Stimulated activated CD4-positive, alpha-beta T cell treated with anti-CD3 and anti-CD28 coated beads, TNF-alpha, amount 100 ng/mL, for 48 hours (primary cell): Measurements from ENCODE around the gene CADM2.
"Not testable (repeated sequence)": the region's sequence is repeated elsewhere in the genome, so short reads cannot be mapped to it uniquely, and the experiment has no call there.

Source experiments
- DNase-seq, 3 donors: peaks; one replicate each; pipeline ENCODE4 v3.0.0-alpha.2; 2020; ENCODE audit warnings: low read depth in 3 of 3

CADM2 gene

GRCh38 chr3:85935171-85935570, 976.4 kb downstream of the CADM2 start:
- DNase-seq: no peak

DNA sequence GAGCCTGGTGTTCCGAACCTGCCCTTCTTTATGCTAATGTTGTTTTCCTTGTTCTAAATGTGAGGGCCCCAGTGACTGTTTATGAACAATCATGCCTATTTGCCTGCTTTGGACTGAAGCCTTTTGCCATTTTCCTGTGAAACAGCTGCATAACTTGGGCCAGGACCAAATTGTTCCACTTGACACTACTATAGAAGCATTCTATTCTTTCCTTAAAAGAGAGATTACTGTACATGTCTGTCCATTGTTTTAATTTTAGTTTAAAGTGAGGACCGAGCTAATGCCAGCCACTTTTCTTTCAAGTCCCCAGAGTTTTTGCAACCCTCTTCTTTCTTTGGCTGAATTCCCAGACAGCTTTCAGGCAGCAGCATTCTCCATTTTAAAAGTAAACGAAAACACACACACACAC, 980.3 kb downstream of the CADM2 start:
- no peak for DNase-seq

DNA sequence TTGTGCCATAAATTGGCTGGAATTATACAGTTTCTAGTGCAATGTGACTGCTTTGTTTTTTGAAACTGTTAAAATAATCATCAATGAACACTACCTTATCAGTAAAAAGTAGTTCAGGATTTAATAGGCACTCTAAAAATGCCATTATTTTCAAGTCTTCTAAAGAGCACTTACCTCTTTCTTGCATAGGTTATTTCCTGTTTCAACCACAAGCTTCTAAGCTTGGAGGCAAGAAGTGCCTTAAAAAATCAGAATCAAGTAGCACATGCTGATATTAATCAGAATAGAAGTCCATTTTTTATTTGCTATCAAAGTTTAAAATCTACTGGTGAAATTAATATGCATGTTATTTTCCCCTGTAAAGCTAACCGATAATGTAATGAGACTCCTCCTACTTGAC, 991.6 kb downstream of the CADM2 start:
- DNase-seq: no peak

- no peak for DNase-seq
Observed at GRCh38 chr3:85960793-85961192, 1002.0 kb downstream of the CADM2 start.

- no peak for DNase-seq
Observed at GRCh38 chr3:85977615-85978338, 1019.0 kb downstream of the CADM2 start.

DNA sequence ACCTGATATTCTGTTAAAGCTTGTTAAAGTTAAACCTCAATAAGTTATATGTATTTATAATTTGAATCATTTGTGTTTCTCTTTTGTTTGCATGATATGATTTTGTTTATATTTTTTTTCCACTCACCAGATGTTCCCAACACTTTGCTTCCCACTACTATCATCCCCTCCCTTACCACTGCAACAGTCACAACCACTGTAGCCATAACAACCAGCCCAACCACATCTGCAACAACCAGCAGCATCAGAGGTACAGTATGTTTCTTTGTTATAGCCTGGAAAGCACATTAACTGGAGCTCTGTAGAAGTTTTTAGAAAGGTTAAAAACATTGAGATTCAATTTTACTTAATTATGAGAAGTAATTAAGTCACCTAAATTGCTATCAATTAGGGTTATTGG, 1020.2 kb downstream of the CADM2 start:
- DNase-seq: no peak

DNA sequence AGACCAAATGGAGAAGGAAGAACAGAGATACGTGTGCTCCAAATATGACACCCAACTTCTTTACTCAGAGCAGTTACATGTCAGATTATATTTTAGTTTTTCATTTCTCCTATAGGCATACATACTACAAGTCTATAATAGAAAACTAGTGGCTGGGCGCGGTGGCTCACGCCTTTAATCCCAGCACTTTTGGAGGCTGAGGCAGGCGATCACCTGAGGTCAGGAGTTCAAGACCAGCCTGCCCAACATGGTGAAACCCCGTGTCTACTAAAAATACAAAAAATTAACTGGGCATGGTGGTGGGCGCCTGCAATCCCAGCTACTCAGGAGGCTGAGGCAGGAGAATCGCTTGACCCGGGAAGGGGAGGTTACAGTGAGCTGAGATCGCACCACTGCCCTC, 1030.8 kb downstream of the CADM2 start:
- DNase-seq: not testable (repeated sequence)

GRCh38 chr3:86029590-86029989, 1070.8 kb downstream of the CADM2 start:
- DNase-seq: no peak

DNA sequence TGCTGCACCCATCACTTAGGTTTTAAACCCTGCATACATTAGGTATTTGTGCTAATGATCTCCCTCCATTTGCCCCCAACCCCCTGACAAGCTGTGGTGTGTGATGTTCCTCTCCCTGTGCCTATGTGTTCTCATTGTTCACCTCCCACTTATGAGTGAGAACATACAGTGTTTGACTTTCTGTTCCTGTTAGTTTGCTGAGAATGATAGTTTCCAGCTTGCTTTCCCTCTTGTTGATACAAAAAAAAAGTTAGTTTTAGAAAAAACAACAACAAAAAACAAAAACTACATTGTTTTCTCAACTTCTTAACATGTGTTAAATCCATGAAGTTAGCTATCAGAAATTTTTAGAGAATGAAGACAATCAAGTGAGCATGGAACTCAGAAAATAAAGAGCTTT, 1079.1 kb downstream of the CADM2 start:
- no peak for DNase-seq

DNA sequence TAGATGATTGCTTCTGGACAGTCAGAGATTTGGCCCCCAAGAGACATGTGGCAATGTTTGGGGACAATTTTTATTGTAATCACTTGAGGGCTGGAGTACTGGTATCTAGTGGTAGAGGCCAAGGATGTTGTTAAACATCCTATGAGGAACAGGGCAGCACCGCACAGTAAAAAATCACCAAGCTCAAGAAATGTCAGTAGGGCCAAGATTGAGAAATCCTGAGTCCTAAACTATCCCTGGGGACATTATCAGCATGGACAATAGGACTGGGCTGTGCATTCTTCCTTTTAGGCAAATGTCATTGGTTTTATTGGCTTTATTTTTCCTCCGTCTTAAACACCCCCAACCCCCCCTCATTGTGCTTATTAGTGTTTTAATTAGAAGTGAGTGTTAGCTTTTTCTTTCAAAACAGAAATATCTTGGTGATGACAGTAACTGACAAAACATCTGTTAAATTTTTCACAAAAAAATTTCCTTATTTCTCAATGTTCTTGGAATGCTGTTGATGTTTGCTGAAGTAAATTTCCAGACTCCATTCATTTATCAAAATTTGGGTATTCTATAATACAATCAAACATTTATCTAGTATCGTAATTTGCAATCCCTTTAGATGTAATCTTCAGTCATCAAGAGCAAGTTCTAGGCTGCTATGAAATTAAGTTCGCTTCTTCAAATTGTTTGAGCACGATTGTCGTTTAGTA, 1087.8 kb downstream of the CADM2 start:
- DNase-seq: no peak

DNA sequence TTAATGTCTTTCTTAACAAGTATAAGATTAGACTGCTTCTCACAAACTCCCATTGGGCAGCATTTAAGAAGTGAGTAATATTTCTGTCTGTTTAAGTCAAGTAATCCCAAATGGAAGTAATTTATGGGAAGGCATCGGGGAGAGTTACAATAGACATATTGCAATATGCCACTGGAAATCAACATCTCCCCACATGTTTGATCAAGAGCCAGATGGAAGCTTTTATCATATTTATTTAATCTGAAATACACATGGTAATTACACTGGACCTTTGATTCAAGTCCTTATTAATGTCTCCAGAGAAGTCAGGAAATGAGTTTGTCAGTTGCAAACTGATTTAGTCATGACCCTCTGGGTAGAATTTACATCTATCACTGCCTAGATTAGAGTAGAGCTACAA, 1088.4 kb downstream of the CADM2 start:
- no peak for DNase-seq

GRCh38 chr3:86051058-86051457, 1092.3 kb downstream of the CADM2 start:
- no peak for DNase-seq

DNA sequence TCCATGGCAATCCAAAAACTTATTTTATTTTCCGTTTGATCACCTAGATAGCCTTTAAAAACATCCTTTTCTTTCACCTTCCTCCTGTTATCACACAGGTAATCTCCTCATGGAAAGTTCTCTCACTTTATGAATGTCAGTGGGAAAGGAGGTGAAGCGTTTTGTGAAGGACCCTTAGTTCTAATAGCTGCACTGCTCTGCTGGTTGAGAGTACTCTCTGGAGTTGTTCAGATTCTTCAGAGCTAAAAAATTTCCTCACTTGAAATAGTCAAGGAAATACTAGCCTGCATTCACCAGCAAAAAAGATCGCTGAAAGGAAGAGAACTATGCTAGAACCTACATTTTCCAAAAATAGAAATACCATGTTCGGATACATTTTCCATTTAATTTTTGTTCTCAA, 1097.2 kb downstream of the CADM2 start:
- no peak for DNase-seq

DNA sequence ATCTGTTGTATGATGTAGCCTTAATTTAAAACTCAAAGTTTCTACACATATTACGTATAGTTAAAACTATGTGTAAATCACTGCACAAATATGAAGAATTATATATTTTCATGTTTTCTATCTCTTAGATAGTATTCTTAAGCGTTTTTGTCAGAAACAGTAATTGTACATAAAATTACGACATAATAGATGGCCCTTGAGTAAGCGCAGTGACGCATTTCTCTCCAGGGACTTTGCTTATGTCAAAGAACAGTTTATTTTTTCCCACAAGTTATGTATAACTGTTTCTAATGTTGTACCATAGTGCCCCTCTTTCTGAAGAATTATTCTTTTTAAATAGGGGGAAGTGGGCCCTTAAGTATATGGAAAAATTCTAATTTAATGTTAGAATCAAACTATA, 1098.2 kb downstream of the CADM2 start:
- no peak for DNase-seq

- DNase-seq: no peak
Observed at GRCh38 chr3:86073799-86074198, 1115.0 kb downstream of the CADM2 start.

DNA sequence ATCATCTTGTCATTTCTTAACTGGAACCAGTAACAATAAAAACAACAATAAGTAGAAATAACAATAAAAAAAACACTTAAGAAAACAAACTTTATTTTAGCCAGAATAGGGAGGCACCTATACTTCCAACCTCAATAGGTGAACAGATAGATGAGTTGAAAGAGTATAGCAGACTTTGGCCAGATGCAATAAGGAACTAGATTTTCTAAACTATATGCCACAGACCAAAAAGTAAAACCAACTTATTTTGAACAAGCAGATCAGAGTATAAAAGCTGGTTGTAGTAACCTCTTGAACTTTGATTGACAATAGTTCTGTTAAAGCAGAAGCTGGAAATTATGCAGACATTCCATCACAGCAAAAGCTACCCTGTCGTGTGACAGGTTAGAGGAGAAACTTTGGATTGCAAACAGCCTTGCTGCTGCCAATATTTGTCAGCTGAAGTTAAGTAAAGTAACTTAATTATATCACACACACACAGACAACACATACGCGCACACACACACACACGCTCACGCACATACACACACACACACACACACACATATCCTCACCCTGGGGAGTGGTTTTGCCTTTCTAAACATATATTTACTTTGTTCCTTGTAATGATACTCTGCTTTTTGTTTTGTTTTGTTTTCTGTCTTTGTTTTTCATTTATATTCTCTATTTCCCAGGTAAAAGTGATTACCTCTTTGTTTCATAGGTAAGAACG, 1128.5 kb downstream of the CADM2 start:
- DNase-seq: no peak

- DNase-seq: no peak
Observed at GRCh38 chr3:86104154-86104553, 1145.4 kb downstream of the CADM2 start.

GRCh38 chr3:86109434-86109833, 1150.6 kb downstream of the CADM2 start:
- DNase-seq: no peak
